NCI-H446 treated with DMSO at 0.1 percent for 48 hours (cell line): ENCODE measurements around the gene LRIG1.

Experiments
- DNase-seq: peaks from one replicate; lab custom pipeline; 2025; lab: John Stamatoyannopoulos, UW

The LRIG1 gene

DNA sequence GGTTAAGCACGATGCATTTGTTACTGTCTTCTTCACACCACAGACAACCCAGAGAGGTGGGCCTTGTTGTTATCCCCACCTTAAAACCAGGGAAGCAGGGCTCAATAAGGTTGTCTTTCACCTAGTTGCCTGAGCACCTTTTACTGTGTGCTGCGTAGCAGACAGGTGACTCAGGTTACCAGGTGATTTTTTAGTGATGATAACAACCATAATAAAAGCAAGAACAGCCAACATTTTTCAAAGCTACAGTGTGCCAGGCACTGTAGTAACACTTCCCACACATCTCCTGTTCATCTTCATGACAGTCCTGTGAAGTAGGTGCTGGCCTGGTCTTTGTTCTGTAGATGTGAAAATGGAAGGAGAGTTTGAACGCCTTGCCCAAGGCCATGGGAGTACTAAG, 147.8 kb downstream of the LRIG1 start:
- DNase-seq: no peak

DNA sequence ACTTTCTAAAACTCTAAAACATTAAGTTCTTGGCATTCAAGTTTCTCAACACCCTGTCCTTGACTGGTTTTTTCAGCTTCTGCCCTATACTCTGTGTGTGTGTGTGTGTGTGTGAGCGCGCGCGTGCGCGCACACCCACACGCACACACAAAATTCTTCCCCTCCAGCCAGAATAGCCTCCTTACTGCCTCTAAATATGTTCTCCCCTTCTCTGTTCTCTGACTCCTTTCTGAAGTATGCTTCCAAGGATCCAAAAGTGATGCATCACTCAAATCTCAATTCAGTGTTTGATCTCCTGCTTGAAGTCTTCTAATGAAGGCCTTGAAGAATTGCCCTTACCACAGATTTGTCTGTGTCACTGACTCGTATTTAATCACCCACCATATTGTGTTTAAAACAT, 150.2 kb downstream of the LRIG1 start:
- no peak for DNase-seq

DNA sequence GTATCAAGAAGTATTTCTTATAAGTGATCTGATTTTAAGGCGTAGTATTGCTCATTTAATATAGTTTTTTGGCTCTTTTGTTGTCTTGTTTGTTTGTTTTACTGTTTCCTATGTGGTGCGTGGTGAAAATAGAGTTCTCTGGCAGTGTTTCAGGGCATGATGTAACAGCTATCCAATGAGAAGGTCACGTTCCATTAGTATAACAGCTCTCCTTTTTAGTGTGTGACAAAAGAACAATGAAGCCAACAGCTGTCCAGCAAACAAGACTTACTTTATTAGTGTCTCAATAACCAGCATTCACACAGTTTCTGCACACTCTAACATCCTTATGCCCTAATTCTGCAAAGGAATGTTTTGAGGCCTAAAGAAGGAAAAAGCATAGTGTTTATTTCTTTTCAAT, 152.1 kb downstream of the LRIG1 start:
- DNase-seq: no peak

DNA sequence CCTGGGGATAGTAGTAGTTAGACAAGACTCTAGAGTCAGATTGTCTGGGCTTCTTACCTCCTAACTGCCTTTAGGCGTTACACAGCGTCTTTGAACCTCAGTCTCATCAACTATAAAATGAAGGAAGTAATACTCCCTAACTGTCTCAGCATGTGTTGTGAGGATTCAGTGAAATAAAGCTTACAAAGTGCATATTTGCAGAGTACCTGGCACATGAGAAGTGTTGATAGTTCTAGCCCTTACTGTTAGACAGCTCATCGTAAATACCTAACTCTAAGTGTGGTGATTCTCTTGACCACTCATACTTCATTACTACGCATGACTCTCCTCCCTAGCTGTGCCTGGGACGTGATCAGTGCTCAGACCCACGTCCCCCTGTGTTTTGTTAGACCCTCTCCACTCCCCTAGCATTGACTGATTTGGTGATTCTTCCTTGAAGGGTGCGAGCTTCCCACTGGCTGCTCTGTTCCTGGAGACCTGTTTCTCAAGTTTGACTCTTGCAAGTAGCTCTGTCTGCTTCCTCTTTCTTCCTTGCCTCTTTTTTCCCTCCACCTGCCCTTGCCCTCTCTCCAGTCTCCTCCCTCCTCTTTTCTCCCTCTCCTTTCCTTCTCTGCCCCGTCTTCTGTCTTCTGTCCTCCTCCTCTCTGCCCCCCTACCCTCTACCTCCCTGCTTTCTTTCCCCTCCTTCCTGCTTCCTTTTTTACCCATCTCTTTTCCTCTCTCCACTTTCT, 155.8 kb downstream of the LRIG1 start:
- no peak for DNase-seq

DNA sequence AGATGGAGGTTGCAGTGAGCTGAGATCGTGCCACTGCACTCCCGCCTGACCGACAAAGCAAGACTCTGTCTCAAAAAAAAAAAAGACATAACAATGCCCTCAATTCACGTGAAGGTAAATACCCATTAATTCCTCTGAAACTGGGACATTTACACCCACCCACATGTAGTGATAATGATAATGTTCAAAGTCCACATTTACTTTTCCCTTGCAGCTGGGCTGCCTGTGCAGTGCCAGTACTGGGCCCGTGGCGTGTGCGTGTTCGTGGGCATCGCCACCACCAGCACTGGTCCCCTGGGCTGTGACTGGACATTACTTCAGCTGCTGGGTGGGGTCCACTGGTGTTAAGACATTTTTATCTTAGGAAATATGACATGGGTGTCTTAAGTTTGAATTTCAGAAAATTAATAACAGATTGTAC, 156.4 kb downstream of the LRIG1 start:
- DNase-seq: no peak

DNA sequence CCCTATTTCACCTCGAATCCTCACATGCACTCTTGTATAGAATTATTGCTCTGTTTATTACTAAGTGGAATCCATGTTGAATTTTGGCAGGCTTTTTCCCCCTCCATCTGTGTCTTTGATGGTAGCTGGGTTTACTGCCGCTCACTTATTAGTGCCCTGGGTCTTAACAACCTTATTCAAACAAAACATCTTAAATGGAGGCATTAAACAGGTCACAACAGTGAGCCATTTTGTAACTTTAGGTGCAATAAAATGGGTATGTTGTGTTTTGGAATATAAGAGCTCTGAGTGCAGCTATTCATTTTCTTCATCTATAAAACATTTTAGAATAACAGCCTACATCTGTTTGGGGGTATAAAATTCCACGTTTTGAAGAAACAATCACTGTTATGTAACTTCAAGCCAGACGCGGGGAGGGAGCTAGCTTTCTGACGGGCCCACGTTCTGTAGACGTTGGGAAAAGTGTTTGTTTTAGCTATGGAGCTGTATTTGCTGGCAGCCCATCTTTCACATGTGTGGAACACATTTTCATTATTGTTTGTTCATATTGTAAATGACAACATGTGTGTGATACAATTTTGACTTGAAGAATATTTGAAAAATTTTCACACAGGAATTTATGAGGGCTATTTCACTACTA, 158.0 kb downstream of the LRIG1 start:
- DNase-seq: no peak

DNA sequence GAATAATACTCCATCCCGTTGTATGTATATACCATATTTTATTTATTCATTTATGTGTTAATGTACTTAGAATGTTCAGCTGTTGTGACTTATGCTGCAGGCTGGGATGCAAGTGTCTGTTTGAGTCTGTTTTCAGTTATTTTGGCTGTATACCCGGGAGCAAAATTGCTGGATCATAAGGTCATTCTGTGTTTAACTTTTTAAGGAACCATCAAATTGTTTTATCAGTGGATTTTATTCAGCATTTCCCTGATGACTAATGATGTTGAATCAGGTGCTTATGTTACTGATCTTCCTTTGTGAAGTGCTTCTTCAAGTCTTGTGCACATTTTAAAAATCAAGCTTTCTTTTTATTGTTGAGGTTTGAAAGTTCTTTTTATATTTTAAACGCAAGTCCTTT, 161.9 kb downstream of the LRIG1 start:
- DNase-seq: no peak

DNA sequence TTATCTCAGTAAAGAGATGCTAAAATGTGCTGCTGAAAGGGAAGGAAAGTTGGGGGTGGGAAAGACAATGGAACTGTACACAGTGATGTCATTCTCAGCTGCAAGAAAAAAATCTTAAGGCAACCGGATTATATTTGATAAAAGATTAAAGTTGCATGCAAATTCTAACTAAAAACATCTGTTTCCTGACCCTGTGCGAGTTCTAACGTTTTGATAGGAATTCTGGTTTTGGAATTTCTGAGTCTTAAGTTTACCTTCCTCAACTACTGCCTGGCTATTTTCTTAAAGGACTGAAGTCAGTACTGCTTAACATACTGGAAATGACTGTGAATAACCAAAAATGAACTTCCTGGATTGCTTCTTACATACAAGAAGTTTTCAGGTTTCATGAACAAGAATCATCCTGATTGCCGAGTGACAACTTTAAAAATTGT, 164.5 kb downstream of the LRIG1 start:
- DNase-seq: no peak

DNA sequence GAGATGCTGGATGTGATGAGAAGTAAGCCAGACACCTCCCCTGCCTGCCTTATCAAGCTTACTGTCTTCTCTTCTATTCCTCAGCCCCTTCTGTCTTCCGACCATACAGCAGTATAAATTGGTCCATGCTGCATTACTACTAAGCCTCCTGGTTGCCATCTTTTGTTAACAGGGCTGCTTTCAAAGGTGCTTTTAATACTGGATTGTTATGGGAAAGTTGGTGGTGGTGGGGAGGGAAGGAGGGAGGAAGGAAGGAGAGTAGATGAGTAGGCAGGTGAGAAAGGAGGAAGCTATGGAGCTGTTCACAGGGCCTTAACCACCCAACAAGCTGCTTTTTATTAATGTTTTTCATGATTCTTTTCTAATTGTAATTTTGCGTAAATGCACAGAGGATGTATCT, 165.2 kb downstream of the LRIG1 start:
- no peak for DNase-seq
